ENCODE data around the gene MIEF1.

The MIEF1 gene

DNA sequence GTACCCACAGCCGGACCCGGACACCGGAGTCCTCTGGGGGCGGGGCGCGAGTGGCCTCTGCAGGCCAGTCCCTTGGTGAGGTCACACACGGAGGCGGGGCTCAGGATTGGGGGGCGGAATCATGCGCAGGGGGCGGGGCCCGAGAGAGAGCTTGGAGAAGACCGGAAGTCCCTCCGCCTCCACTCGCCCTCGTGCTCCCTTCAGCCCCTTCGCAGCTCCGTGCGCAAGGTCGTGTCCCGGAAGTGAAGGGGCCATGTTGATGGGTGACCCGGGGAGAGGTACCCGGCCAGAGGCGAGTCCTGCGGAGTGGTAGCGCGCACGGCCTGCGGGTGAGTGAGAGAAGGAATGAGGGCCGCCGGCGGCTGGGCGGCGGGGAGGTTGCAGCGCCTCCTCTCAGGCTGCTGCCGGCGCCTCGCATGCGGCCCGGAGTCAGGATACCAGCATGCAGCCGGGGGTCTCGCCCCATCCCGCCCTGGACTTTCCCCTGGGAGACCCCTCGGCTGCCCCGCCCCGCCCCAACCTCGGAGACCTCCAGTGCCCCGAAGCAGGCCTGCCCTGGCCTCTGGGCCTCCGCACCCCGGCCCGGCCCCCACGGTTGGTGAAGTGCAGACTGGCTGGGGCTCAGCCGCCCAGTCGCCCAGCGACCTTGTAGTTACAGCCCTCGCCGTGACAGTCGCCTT lies at the start of gene MIEF1:
Gene MIEF1, plus strand, starts transcription at position 182 of the 680 bp plus-strand sequence. CDS start 9,005 bp downstream, outside the sequence.
- DNase-seq = peak; percentile 98

DNA sequence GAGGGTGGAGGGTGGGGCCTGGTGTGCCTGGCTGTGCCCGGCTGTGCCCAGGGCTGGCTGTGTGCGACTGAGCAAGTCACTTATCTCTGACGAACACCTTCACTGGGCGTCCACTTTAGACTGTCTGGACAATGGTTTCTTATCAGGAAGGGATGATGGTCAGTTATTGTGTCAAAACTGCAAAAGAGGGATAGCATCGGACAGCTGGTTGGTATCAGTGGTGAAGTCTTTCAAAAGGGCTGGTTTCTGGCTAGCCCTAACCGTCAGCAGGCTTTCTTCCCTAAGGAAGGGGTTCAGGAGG lies 49.4 kb upstream of the MIEF1 start:
- no peak for DNase-seq

DNA sequence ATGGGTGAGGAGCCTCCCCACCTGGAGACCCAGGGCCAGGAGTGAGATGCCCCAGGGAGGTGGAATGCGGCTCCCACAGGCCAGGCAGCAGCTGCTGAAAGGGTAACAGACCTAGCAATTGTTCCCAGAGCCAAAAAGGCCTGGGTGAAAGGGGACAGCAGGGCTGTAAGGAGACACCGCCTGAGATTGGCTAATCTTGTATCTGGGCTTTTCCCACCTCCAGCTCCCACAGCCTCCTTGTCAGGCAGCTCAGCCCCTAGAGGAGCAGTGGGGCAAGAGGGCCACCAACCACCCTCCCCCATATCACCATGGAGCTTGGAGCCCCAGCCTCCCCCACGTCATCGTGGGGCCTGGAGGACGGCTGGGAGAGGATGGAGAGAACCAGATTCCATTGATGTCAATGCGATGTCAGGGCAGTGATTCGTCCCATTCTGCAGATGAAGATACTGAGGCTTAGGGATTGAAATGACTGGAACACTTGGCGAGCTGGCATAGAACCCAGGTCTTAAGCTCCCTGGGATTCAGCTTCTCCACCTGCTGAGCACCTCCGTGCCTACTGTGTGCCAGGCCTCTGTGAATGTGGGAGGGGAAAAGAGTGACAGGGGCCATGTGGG lies 48.2 kb upstream of the MIEF1 start:
- DNase-seq = no peak

DNA sequence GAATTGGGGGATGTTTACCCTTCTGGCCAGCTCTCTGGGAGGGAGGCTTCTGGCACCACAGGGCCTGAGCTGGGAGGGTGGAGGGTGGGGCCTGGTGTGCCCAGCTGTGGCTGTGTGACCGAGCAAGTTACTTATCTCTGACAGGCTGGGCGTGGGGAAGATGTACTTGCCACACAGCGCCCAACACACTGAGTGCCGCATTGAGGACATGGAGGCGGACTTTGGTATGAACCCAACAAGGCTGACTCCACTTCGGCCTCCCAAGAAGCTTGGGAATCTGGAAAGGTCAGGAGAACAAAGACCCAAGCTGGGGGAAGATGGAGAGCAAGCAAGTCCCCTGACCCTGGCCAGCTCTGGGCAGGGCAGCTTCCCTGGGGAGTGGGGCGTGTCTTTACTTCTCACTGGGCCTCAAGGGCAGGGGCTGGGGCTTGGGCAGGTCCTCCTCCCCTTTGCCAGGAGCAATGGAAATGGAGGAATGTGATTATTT lies 47.7 kb upstream of the MIEF1 start:
- DNase-seq = no peak

DNA sequence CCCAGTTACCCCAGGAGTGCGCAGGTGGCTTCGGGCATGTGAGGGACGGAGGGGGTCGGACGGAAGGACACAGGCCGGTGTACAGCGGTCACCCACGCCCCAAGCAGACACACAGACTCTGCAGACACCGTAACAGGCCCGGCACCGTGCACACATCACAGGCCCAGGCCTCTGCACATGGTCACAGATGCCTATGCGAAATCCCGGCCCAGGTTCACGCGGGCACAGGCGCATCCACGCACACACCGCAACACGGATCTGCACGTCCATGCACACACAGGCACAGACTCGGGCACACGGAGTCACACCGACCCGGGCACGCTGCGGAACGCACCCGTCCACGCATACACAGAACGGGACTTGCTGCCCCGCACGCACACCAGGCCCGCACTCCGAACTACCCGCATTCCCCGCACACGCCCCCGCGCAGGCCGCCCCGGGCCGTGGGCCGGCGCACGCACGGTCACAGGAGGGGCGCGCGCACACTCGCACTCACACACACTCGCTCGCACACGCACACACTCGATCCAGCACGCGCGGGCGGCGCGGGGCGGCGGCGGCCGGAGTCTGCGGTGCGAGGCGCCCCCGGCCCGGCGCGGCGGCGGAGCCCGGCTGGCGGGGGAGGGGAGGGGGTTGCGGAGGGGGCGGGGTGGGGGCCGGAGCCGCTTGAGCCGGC lies 45.4 kb upstream of the MIEF1 start, which contains the start of gene MGAT3:
Gene MGAT3, plus strand, starts transcription at position 491 of the 676 bp plus-strand sequence. CDS start 30,336 bp downstream, outside the sequence.
- DNase-seq = no peak

DNA sequence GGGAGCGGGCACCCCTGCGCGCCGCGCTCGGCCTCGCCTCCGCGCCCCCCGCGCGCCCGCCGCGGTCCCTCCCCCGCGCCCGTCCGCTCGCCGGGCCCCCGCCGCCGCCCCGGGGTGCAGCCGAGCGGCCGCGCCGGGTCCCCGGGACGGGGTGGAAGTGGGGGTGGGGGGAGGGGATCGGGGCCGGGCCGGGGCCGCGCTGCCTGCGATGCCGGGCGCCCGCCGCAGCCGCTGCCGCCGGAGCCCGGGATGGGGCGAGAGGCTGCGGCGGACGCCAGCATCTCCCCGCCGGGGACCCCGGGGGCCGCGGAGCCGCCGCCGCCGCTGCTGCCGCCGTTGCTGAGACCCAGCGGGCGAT lies 44.9 kb upstream of the MIEF1 start:
- no peak for DNase-seq

DNA sequence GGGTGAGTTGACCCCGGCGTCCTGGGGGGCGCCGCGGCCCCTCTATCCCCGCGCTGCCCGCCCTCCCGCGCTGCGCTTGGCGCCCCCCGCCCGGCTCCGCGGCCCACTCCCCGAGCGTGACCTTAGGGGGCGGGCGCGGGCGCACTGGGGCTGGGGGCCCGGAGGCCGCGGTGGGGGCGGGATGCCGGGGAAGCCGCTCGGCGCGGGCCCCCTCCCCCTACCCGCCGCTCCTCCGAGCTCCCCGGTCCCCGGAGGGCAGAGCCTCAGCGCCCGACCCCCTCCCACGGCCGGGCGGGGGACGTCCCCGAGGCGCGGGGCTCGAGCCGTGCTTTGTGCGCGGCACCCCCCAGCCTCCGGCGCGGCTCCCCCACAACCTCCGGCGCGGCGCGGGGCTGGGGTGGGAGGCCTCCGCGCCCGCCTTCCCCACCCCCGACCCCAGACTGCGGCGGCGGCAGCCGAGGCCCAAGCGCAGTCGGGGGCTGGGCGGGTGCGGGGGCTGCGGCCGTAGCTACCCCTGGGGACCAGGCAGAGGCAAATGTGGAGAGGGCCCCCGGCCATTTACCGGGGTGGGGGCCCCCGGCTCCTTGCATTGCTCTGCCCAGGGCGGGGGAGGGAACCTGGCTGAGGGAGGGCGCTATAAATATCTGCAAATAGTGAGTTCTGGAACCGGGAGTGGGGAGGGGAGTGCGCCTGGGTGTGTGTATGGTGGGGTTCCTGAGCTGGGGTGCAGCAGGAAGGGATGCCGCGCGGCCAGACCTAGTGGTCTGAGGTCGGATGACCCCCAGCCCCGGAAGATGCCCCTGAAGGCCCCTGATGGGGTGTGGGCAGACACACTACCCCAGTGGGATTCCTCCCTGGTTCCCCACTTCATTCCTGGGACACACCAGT lies 44.3 kb upstream of the MIEF1 start:
- DNase-seq = no peak

DNA sequence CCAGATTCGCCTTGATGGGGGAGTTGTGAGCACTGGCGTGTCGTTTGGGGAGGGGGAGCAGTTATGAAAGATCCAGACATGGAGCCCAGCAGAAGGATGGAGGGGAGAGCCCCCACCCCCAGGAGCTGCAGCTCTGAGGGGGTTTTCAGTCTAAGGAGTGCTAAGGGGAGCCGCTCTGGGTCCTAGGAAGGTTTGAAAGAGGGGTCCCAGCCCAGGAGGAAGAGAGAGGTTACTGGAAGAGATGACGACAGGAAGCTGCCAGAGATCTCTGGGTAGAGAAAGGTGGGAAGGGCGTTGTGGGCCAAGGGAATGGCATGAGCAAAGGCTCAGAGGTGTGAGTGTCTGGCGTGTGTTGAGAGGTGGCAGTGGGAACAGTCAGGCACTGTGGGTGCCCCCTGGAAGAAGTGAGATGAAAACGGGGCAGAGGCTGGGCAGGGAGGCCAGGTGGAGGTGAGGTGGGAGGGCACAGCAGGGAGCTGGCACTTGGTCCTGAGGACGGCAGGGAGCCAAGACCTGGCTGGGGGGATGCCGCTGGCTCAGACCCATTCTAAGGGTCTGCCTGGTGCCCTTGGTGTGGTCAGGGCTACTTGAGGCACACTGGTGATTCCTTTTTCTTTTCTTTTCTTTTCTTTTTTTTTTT lies 43.5 kb upstream of the MIEF1 start:
- no peak for DNase-seq

DNA sequence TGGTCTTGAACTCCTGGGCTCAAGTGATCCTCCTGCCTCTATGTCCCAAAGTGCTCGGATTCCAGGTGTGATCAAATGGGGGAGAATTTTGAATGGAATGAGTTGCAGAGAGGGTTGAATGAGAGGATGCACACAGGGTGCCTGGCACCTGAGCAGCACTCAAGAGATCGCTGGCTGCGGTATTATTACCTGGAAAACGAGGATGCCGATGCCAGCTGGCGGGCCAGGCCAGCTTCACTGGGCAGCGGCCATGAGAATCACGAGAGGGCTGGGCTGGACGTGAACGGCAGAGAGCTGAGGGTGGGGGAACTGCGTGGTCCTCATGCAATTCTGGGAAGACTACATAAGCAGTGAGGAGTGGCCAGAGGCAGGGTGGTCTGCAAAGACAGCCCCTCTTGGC lies 42.4 kb upstream of the MIEF1 start:
- no peak for DNase-seq

DNA sequence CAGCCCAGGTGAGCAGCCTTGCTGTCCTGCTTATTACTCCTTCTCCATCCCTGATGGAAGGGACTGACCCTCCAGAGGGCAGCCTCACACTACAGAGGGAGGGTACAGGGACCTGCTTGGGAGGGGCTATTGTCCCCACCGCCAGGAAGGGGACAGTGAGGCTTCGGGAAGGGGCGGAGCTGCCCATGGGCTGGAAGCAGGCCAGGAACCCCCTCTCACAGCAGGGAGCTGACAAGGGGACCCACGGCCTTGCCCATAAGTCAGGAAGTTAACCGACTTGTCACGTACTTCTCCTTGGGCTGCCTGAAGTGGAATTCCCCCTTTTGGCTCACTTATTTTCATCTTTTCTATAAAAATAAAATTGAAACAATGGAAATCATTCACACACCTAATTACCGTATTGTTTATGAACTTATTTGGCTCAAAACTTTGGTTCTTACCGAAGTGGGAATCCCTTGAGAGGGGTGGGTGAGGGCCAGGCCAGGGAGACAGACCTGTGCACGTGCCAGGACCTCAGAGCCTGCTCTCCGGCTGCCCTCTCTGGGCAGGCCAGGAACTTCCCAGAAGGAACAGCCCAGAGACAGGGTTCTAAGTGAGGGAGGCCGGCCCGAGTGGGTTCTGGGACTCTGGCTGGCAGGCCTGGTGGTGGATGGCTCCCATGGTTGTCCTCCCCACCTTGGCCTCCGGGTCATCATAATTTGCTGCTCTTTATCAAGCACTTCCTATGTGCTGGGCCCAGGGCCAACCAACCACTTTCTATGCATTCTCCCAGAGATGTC lies 39.5 kb upstream of the MIEF1 start:
- no peak for DNase-seq

DNA sequence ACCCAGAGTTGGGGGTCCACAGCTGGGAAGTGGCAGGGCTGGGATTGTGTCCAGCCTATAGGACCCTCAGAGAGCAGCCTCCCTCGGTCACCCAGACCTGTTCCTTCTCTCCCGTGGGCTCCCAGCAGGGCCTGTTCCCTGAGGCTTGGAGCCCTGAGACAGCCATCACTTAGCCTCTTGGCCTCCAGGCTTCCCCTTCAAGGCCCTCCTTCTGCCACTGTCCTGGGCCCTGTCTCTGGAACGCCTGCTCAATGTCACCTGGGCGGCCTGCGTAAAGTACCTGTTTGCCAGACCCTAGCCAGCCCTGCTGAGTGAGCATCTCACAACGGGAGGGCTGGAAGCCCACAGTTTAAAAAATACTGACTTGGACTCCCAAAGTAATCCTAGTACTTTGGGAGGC lies 38.8 kb upstream of the MIEF1 start:
- no peak for DNase-seq

DNA sequence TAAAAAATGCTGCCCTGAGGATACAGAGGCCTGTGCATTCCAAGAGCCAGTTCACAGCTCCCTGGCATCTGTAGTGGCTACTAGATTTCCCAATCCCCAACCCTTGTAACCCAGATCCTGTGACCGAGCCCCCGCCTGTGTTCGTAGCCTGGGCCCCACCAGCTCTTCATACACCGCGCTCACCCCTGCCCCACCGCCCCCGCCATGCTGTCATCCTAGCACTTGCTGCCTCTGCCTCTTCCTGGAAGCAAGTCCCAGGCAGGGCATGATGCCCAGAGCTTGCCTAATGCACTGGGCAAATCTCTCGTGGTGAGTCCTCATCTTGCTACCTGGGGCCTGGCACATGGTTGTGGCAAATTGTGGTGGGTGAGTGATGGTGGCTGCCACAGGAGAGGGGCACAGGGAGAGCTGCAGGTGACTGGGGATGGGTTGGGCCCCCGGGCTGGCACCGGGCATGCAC lies 38.1 kb upstream of the MIEF1 start:
- DNase-seq = no peak

DNA sequence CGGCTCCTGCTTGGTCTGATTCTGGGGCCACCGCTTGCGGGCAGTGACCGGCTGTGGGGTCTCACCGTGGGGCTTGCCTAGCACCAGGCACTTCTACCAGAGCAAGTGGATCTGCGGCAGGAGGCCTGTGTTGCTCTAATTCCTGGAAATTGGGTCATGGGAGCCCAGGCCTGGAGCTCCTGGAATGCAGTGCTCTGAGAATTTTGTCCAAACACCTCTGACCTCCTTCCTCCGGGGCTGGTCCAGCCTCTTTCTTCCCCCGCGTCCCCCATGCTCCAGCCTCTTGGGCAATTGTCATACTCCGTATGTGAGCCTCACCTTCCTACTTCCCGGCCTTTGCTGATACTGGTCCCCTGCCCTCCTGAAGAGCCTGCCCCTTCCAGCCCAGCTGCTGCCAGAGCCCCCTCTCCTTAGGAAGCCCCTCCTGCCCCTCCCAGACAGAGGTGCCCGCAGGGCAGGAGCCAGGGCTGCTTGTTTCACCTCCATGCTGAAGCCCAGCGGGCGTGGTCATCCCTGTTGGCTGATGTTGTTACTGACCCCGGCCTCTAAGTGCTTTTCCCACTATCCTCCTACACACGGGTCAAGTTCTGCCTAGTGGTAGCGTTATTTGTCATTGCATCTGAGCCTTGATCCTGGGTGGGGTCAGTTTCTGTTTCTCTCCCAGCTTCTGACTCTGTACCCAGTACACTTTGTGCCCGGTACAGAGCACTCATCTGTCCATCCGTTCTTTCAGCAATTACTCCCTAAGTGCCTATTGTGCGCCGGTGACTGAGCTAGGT lies 35.7 kb upstream of the MIEF1 start:
- DNase-seq = no peak

DNA sequence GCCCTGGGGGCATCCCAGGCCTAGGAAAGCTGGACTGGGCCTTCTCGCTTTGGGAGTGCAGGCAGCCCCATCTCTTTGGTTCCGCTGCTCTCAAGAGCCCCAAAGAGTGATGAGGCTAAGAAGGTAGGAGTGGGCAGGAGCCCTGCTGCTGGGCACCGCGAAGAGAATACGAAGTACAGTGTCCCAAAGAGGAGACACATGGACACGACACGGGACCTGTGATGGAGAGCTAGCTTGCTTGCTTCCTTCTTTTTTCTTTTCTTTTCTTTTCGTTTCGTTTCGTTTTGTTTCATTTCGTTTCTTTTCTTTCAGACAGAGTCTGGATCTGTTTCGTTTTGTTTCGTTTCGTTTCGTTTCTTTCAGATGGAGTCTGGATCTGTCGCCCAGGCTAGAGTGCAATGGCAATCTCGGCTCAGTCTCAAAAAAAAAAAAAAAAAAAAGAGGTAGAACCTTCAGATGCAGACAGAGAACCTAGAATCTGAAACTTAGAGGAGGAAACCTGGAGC lies 34.6 kb upstream of the MIEF1 start:
- no peak for DNase-seq

DNA sequence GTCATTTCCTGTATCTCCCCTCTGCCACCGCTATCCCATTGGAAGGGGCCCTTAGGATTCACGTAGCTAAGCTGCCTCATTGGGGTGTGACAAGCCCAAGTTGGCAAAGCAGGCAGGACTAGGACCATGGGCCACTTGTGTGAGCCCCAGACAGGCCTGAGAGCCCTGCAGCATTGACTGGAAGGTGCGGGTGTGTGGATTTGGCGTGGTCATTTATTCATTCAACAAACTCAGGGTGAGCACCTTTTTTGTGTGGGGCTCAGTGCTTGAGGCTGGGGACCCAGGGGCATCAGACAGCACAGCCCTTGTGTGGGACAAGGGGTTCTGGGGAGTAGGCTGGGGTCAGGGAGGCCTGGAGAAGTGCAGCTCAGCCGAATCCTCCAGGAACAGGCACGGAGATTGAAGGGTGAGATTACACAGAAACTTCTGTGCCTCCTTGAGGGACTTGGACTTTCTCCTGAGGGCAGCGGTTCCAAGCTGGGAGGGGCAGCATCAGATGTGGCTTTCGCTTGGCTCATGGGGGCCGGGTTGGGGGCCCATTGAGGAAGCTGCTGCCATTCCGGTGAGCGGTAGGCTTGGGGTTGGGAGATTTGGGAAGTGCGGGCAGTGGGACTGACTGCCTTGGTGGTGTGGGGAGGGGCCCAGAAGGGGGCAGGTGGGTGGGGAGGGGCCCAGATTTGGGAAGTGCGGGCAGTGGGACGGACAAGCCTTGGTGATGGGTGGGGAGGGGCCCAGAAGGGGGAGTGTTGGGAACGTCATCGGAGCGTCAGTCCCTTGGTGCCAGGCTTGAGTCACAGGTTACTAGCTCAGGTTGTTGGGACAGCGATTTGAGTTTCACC lies 33.4 kb upstream of the MIEF1 start:
- no peak for DNase-seq

DNA sequence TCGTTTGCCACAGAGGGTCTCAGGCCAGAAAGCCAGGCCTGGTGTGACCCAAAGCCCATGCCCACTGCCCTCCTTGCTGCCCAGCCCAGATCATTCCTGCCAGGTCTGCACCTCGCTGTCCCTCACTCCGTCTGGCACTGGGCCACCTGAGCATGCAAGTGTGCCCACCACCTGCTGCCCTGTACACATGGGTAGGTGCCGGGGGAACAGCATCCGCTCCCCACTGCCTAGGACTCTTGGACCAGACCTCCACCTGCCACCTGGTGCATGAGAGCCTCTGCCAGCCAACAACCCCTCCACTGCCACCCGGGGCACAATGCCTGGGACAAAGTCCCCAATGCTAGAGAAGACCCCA lies 32.8 kb upstream of the MIEF1 start:
- no peak for DNase-seq

DNA sequence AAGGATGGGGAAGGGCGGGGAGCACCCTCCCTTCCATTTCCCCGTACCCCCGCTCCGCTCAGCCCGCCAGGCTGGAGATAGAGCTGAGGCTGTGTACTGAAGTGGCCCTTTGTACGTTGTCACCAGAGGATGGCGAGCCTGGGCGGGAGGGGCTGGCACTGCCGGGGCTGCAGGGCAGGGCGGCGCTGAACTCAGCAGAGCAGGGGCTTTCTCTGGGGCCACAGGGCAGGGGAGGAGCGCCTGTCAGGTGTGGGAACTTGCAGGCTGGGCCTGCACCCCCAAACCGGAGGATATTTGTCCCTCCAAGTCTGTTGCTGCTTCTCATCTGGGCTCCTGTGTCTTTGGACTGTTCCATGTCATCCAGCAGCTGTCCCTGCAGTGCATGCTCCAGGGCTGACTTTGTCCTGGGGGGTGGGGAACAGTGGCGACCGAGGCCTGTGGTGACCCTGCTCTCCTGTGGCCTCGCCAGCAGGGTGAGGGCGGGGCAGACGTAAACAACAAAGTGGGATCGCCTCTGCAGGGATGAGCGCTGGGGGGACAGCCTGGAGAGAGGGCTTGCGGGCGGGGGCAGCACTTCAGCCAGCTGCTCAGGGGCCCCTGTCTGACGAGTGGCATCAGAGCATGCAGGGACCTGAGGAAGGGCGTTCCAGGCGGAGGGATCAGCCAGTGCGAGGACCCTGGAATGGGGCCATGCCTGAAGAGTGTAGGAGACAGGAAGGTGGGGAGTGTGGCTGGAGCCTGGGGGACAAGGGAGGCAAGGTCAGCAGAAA lies 32.2 kb upstream of the MIEF1 start:
- DNase-seq = no peak

DNA sequence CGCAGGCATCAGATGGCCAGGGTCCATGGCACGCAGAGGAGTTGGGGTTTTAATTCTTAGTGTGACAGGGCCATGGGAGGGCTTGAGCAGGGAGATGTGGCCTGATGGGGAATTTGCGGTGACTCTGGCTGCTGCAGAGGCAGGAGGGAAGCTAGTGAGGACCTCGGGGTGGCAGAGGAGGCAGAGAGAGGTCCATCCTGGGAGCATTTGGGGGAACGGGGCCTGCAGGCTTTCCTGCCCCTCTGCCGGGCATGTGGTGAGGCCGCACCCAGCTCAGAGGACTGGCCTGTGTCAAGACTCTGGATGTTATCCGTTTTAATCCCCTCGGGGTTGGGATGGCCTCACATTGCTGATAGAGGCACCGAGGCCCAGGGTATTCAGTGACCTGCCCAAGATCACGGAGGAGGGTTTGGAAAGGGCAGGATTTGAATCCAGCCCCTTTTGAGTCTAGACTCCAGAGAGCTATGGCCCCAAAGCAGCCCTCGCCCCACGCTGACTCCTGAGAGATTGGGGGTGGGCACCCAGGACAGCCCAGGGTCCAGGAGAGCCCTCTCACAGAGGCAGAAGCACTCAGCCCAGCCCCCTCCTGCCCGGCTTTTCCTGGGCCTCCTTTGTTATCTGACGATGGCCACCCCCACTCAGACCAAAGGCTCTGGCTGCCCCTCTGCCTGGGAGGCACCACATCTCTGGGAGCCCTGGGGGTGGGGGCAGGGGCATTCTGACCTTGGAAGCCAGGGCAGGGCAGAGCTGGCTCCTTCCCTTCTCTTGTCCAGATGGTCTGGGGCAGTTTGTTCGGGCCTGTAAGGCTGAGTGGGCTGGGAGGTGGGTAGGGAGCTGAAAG lies 31.4 kb upstream of the MIEF1 start:
- no peak for DNase-seq

Data from right forelimb (tissue), 1 donor.